Measurements from ENCODE around the gene RPL13.
A peak's percentile ranks its signal among the peaks of the same experiment; 100 is the strongest.

RPL13 gene

GRCh38 chr16:89560378-89561141 lies at the start of gene RPL13:
RPL13 (plus strand) TSS chr16:89560682; CDS start chr16:89560960, 278 bp downstream.
- peak; percentile 86 to 88 for DNase-seq (ENCODE audit: extremely low read depth in 1 of 2, low read depth in 1 of 2)

GRCh38 chr16:89511374-89511773 lies 49.1 kb upstream of the RPL13 start:
- no peak for DNase-seq (ENCODE audit: extremely low read depth in 1 of 2, low read depth in 1 of 2)

- no peak for DNase-seq (ENCODE audit: extremely low read depth in 1 of 2, low read depth in 1 of 2)
Measured at GRCh38 chr16:89512453-89512852, 48.0 kb upstream of the RPL13 start.

DNA sequence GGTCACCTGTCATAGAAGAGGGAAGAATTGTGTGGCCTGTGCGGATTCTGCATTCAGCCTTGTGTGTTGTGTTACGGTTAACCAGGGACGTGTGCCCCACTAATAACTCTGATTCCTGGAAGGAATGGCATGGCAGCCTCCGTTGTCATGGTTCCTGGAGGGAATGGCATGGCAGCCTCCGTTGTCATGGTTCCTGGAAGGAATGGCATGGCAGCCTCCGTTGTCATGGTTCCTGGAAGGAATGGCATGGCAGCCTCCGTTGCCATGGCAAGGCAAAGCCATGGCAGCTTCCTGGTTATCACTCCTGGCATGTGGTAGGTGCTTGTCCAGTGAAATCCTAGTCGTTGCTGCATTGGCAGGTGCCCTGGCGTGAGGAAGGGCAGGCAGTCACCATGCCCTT lies 43.4 kb upstream of the RPL13 start:
- no peak for DNase-seq (ENCODE audit: extremely low read depth in 1 of 2, low read depth in 1 of 2)

DNA sequence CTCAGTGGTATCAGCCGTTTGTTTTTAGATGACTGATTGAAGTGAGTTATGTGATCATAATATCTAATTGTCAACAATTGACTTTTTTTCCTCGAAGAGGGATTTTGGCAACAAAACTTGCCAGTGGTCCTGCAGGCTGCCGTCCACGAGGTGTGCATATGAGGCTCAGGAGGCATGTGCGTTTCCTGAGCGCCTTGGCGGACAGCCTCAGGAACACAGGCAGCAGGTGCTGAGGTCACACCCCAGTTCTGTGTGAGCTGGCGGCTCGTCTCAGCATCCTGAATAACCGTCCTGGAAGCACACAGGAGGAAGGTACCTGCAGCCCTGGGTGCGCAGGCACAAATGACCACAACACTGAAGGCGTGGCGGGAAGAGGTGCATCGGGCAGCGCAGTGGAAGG lies 40.6 kb upstream of the RPL13 start:
- DNase-seq (ENCODE audit: extremely low read depth in 1 of 2, low read depth in 1 of 2) = no peak

DNA sequence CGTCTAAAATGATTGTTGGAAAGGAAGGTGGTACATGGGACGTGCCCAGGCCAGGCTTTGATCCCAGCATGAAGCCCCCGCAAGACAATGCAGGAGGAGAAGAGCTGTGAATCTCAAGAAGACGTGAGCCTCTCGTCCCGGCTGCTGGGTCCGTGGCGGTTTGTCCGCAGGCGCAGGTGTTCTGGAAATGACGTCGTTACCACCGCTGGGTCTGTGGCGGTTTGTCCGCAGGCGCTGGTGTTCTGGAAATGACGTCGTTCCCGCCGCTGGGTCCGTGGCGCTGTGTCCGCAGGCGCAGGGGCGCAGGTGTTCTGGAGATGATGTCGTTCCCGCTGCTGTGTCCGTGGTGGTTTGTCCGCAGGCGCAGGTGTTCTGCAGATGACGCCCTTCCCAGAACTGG lies 38.2 kb upstream of the RPL13 start:
- no peak for DNase-seq (ENCODE audit: extremely low read depth in 1 of 2, low read depth in 1 of 2)

- DNase-seq (ENCODE audit: extremely low read depth in 1 of 2, low read depth in 1 of 2) = no peak
Measured at GRCh38 chr16:89523680-89524344, 36.7 kb upstream of the RPL13 start.

DNA sequence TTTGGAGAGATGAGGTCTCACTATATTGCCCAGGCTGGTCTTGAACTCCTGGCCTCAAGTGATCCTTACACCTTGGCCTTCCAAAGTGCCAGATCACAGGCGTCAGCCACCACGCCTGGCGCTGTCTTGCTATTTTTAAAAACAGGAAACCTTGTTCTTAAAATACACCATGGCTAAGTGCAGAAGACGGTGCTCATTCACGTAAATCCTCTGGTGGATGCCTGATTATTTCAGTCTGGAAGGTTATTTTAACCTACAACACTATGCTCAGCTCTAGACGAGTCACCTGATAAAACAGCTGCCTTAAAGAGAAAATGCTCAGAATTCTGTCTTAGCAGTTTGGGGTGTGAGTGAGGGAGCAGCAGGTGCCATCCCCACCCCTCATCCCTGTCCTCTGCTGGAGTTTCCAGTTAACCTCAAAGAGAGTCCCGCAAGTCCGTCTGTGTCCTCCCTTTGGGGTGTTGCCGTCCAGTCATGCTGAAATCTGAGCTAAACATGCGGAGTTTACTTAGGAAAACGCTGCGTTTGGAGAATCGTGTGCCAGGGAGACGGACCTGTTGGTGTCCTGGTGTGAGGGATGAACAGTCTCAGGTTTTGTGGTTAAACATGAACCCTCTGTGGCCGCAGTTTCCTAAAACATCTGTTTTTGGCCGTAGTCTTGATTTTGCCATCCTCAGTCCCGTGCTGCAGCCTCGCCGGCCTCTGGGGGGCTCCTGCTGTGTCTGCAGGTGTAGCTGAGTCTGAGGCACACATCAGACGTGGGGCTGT lies 35.2 kb upstream of the RPL13 start:
- no peak for DNase-seq (ENCODE audit: extremely low read depth in 1 of 2, low read depth in 1 of 2)

DNA sequence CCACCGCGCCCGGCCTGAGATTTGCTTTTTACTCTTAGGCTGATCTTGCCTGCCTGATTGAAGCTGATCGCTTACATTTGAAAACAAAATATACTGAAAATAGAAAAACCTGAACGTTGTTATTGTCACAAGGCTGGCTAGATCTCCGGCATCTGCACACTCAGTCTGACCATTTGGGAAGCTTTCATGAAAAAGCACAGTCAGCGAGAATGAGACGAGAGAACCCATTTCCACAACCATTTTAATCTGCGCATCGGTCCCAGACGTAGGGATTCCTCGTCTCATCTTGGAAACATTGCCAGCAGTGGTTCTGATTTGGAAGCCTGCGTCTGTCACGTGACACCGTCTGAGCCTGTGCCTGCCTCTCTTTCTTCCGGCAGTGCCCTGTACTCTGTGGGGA lies 31.4 kb upstream of the RPL13 start:
- DNase-seq (ENCODE audit: extremely low read depth in 1 of 2, low read depth in 1 of 2) = no peak

DNA sequence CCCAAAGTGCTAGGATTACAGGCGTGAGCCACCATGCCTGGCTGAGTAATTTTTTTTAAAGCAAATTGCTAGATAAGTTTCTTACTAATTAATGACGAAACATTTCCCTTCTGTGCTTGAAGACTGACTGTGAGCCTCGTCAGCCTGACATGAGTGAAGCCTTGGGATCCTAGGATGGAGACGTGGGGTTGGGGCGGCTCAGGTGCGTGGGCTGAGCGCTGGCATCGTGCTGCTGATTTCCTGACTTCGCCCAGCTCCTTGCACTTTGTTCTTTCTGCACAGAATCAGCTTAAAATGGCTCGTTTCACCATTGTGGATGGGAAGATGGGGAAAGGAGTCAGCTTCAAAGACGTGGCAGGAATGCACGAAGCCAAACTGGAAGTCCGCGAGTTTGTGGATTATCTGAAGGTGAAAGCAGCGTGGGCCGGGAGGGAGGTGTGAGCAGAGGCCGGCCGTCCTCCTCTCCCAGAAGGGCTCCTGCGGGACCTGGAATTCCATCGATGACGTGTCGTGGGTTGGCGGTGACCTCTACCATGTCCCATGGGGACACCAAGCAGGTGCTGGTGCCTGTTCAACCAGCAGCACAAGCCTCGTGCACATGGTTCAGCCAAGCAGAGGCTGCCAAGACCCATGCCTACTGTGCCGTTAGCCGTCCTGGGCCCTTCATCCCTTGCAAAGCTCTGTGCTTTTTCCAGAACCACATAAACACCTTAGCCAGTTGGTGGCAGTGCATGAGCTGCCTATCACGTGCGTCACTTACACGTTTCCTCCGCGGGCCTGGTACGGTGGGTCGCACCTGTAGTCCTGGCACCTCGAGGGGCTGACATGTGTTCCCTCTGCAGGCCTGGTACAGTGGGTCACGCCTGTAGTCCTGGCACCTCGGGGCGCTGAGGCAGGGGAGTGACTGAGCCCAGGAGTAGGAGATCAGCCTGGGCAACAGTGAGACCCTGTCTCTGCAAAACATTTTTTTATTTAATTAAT lies 29.8 kb upstream of the RPL13 start:
- no peak for DNase-seq (ENCODE audit: extremely low read depth in 1 of 2, low read depth in 1 of 2)

DNA sequence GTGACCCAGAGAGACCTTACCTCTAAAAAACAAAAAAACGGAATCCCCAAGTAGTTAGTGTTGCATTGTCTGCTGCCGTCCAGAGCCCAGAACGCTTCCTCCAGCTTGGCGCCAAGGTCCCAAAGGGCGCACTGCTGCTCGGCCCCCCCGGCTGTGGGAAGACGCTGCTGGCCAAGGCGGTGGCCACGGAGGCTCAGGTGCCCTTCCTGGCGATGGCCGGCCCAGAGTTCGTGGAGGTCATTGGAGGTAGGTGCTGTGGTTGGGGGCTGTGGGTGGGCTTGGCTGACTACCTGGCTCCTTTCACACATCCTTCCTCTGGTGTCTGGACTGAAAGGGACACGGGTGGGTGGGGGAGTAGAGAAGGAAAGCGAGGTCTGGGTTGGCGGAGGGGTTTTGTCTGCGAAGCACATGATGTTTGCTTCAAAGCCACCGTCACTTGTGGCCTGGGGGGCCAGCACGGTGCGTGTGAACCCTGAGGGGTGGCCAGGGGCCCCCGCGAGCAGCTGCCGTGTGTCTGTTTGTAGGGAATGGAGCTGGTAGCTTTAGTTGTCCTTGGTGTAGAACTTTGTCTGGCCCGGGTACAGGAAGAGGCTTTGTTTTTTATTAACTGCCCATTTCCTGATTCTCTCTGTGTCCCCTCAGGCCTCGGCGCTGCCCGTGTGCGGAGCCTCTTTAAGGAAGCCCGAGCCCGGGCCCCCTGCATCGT lies 28.5 kb upstream of the RPL13 start:
- no peak for DNase-seq (ENCODE audit: extremely low read depth in 1 of 2, low read depth in 1 of 2)

GRCh38 chr16:89534252-89534756 lies 26.2 kb upstream of the RPL13 start:
- DNase-seq (ENCODE audit: extremely low read depth in 1 of 2, low read depth in 1 of 2) = no peak

- DNase-seq (ENCODE audit: extremely low read depth in 1 of 2, low read depth in 1 of 2) = no peak
Measured at GRCh38 chr16:89536371-89536770, 24.1 kb upstream of the RPL13 start.

DNA sequence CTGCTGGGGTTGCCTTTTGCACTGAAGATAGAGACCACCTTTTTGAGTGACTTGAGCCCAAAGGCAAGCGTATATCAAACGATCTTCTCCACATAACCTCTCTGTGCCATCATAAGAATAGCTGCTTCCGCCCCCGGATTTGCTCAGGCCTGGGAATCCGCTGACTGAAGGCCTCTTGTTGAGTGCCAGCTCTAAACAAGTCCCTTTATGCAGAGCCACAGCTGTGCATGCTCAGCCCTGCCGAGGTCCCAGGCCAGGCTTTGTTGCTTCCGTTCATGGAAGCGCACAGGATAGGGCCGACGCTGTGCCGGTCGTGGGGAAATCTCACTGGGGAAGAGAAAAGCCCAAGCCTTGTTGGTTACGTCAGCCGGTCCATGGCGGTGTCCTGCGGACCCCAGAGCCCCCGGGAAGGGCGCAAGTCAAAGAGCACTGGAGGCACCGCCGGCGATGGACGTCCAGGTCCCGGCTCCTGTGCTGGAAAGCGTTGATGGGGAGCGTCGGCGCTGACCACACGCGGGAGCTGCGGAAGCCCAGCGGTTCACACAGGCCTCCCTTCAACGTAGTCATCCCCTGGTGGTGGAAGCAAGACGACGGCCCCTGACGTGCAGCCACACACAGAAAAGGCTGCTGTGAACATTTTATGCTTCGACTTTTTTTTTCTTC lies 23.5 kb upstream of the RPL13 start:
- no peak for DNase-seq (ENCODE audit: extremely low read depth in 1 of 2, low read depth in 1 of 2)

DNA sequence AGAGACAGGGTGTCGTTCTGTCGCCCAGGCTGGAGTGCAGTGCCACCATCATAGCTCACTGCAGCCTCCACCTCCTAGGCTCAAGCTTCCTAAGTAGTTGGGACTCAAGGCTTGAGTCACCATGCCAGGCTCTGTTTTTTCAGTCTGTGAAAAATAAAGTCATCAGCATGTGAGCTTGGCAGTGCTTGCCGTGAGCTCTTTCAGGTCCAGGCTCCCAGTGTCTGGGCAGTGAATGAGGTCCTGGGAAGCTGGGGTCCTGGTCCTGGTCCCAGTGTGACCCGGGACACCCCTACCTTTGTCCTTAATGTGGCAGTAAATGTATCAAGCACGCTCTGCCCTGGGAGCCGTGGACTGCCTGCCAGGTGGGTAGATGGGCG lies 22.9 kb upstream of the RPL13 start:
- DNase-seq (ENCODE audit: extremely low read depth in 1 of 2, low read depth in 1 of 2) = no peak

DNA sequence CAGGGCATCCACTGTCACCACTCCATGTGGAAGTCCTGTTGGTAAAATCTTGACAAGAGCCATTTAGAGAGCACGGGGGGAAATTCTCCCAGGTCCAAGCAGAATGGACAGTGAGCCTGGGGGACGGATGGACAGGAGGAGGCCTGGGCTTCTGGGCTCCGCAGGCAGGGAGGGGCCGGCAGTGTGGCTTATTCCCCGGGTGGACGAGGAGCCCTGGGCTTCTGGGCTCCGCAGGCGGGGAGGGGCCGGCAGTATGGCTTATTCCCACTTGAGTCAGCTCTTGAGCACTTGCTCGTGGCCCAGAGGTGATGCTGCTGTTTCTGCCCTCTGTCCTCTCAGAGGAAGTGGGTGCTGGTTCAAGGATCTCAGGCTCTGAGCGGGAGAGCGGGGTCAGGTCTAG lies 22.2 kb upstream of the RPL13 start:
- no peak for DNase-seq (ENCODE audit: extremely low read depth in 1 of 2, low read depth in 1 of 2)

GRCh38 chr16:89540557-89540956 lies 19.9 kb upstream of the RPL13 start:
- DNase-seq (ENCODE audit: extremely low read depth in 1 of 2, low read depth in 1 of 2) = no peak

- DNase-seq (ENCODE audit: extremely low read depth in 1 of 2, low read depth in 1 of 2) = no peak
Measured at GRCh38 chr16:89541792-89542191, 18.7 kb upstream of the RPL13 start.

DNA sequence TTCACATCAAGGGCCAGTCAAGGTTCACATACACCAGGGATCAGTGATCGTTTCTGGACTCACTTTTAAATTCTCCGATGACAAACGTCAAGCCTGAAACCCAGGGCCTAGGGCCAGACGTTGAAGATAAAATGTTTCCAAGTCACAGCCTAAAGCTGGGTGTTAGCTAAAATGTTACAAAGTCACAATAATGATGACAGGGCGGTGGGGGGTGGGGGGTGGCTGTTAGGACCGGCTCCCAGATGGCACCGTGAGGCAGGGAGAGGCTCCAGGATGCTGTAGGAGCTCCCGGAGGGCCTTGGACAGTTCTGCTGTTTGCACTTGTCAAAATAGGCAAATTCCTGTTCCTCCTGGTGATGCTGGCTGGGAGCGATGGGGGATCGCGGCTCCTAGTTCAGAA lies 16.4 kb upstream of the RPL13 start:
- no peak for DNase-seq (ENCODE audit: extremely low read depth in 1 of 2, low read depth in 1 of 2)

GRCh38 chr16:89544713-89545043 lies 15.8 kb upstream of the RPL13 start:
- no peak for DNase-seq (ENCODE audit: extremely low read depth in 1 of 2, low read depth in 1 of 2)
